Tibial nerve (tissue), 4 donors: Measurements from ENCODE around the gene NOSIP. TPM values are rescaled to one million over a fixed set of nuclear protein-coding genes. Genes with fewer than 3 reads are reported as not detected.

Experiments used
- DNase-seq, 2 donors: peaks; one replicate each; pipeline ENCODE4 v3.0.0-alpha.2; 2019; ENCODE audit warnings: low spot score in 2 of 2
- H3K27ac ChIP-seq, 4 donors: fragments of 200-600 bp; sonication (generic) in 3 of 4; one replicate each; pipeline ENCODE4 v1.5.1; 2017 to 2019; ENCODE audit warnings: mild to moderate bottlenecking in 1 of 4
- H3K27me3 ChIP-seq, 2 donors: fragments of 200-600 bp; sonication (generic) in 1 of 2; one replicate each; pipeline versions ENCODE4 v1.5.1 to v1.6.0; 2017 to 2019
- H3K36me3 ChIP-seq, 3 donors: fragments of 200-600 bp; sonication (generic); one replicate each; pipeline ENCODE4 v1.5.1; 2018 to 2019
- H3K4me1 ChIP-seq, 4 donors: fragments of 200-600 bp; sonication (generic) in 3 of 4; one replicate each; pipeline ENCODE4 v1.5.1; 2017 to 2019
- H3K4me3 ChIP-seq, 4 donors: fragments of 200-600 bp; sonication (generic) in 3 of 4; one replicate each; pipeline ENCODE4 v1.5.1; 2017 to 2019; ENCODE audit warnings: mild to moderate bottlenecking in 1 of 4, moderate library complexity in 1 of 4
- H3K9me3 ChIP-seq, 4 donors: fragments of 200-600 bp; sonication (generic) in 3 of 4; one replicate each; pipeline ENCODE4 v1.5.1; 2017 to 2019
- EP300 ChIP-seq, 2 donors: sonication (generic); formaldehyde crosslinking; IDR thresholded peaks; one replicate each; pipeline ENCODE4 v1.6.1; 2017; ENCODE audit warnings: antibody characterized with exemption in 2 of 2, mild to moderate bottlenecking in 1 of 2
- POLR2A ChIP-seq, 2 donors: fragments of 450-650 bp; IDR thresholded peaks; one replicate each; pipeline ENCODE4 v1.6.1; 2017; ENCODE audit warnings: antibody characterized with exemption in 2 of 2, mild to moderate bottlenecking in 2 of 2, moderate library complexity in 2 of 2
- WGBS, 2 donors: methylation state at CpG; one replicate each; pipeline ENCODE4 v1.1.5; 2018; 5-methylcytosine and 5-hydroxymethylcytosine counted together
- total RNA-seq, 4 donors: library from RNA; depleted of rRNA; stranded (reverse); fragments of >200 nt; gene quantifications; one replicate each; pipeline ENCODE4 v1.1.0, GENCODE V29; 2016
- TF ChIP-seq, protein P1 (sequence below), 5 experiments: fragments of 200-600 bp in 3 of 5; fragments of 450-650 bp in 2 of 5; sonication (generic) in 3 of 5; IDR thresholded peaks; one replicate each; pipeline ENCODE4 v1.5.1; 2016 to 2019; ENCODE audit warnings: antibody characterized with exemption in 5 of 5, mild to moderate bottlenecking in 3 of 5, moderate library complexity in 2 of 5

NOSIP gene
- total RNA-seq, 4 donors from 2014 or later: 43.0 to 83.1 (median 71.9) TPM

GRCh38 chr19:49573009-49573408 lies 7.3 kb downstream of the NOSIP start:
- H3K36me3 ChIP-seq: peaks cover 0 to 29% (median 4%) of the 10 kb centered on the region in 3 donors
- peaks cover 0 to 40% (median 6%) of the 10 kb centered on the region in 4 donors for H3K4me1 ChIP-seq
- no peak for DNase-seq
- H3K27ac ChIP-seq: no peak overlapping the region
- H3K27me3 ChIP-seq: no peaks in the 10 kb centered on the region
- no peak overlapping the region for H3K4me3 ChIP-seq
- TF ChIP-seq, protein P1, sequence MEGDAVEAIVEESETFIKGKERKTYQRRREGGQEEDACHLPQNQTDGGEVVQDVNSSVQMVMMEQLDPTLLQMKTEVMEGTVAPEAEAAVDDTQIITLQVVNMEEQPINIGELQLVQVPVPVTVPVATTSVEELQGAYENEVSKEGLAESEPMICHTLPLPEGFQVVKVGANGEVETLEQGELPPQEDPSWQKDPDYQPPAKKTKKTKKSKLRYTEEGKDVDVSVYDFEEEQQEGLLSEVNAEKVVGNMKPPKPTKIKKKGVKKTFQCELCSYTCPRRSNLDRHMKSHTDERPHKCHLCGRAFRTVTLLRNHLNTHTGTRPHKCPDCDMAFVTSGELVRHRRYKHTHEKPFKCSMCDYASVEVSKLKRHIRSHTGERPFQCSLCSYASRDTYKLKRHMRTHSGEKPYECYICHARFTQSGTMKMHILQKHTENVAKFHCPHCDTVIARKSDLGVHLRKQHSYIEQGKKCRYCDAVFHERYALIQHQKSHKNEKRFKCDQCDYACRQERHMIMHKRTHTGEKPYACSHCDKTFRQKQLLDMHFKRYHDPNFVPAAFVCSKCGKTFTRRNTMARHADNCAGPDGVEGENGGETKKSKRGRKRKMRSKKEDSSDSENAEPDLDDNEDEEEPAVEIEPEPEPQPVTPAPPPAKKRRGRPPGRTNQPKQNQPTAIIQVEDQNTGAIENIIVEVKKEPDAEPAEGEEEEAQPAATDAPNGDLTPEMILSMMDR (IDR thresholded peaks at IDR 0.05): no peak
- no peak for TF ChIP-seq EP300 (IDR thresholded peaks at IDR 0.05)
- no peak for TF ChIP-seq POLR2A (IDR thresholded peaks at IDR 0.05)
- 92 to 95% methylated on average over 7 of the region's 7 CpGs for WGBS, 2 donors
- H3K9me3 ChIP-seq: no peaks in the 10 kb centered on the region

- H3K27ac ChIP-seq: peak overlapping the region in 1 of 4 donors; percentile 20
- H3K4me3 ChIP-seq: no peak overlapping the region
- H3K36me3 ChIP-seq: peaks cover 0 to 24% (median 0%) of the 10 kb centered on the region in 3 donors
- 65% methylated on average over 11 of the region's 11 CpGs for WGBS, 2 donors
- DNase-seq: no peak
- no peaks in the 10 kb centered on the region for H3K9me3 ChIP-seq
- H3K27me3 ChIP-seq: no peaks in the 10 kb centered on the region
- no peak for TF ChIP-seq POLR2A (IDR thresholded peaks at IDR 0.05)
- no peak for TF ChIP-seq EP300 (IDR thresholded peaks at IDR 0.05)
- TF ChIP-seq, protein P1 (IDR thresholded peaks at IDR 0.05): no peak
- peaks cover 0 to 37% (median 10%) of the 10 kb centered on the region in 4 donors for H3K4me1 ChIP-seq
These were observed 9.2 kb downstream of the NOSIP start for GRCh38 chr19:49570997-49571676.

DNA sequence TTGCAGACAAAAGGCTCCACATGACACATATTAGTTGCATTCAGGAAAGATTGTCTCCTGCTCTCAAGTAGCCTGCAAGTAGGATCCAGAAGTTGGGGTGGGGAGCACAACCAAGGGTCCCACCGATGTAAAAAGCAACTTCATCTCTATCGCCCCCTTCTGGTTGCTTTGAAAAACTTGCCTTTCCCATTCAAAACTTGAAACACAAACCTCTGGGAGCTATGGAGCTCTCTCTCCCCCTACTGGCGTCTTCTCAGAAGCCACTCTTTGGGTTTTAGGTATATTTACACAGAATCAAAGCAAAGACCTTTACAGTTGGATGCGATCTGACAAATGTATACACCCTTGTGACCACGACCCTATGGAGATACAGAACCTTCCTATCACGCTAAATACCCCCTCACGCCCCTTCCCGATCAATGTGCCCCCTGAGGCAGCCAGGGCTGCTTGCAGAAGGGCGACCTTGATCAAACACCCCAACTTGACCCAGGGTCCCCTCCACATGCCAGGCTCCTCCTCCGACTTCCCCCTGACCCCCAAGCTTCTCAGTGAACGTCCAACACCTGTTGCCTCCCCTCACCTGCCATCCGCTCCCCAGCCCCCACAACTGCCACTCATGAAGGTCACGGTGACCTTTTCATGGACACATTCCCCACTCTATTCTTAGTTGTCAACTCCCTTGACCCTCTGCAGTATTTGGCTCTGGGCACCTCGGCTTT lies 10.1 kb downstream of the NOSIP start:
- DNase-seq: peak in 1 of 2 donors; percentile 72
- WGBS, 2 donors: 28 to 31% methylated on average over 14 of the region's 14 CpGs
- no peaks in the 10 kb centered on the region for H3K27me3 ChIP-seq
- H3K9me3 ChIP-seq: no peaks in the 10 kb centered on the region
- peaks cover 0 to 42% (median 12%) of the 10 kb centered on the region in 4 donors for H3K4me1 ChIP-seq
- H3K4me3 ChIP-seq: no peak overlapping the region
- H3K27ac ChIP-seq: peak overlapping the region in 1 of 4 donors; percentile 20
- peaks cover 0 to 16% (median 0%) of the 10 kb centered on the region in 3 donors for H3K36me3 ChIP-seq
- TF ChIP-seq POLR2A (IDR thresholded peaks at IDR 0.05) (no peak), EP300 (IDR thresholded peaks at IDR 0.05) (peak in 1 of 2 donors; percentile 45)
- TF ChIP-seq, protein P1 (IDR thresholded peaks at IDR 0.05): peak; percentile 88 to 99 (median 94)

DNA sequence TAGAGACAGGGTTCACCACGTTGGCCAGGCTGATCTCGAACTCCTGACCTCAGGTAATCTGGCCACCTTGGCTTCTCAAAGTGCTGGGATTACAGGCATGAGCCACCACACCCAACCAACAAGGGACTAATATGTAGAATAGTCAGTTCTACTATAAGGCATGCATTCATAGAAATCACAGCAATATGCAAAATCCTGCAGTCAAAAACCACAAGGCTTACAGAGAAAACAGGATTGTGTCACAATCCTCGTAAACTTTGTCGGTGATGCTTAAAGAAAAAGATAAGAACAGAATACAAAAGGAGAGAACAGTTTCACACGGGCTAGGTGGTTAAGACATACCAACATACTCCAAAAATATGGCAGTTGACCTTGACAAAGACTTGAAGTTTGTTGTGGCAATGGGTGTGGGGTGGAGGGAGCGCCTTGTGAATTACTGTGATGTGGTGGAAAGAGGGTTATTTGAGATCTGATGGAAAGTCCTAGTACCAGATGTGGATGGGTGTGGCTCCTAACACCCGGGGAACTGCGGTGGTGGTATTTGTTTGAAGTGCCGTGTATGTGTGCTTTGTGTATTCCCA lies 12.4 kb downstream of the NOSIP start:
- H3K27me3 ChIP-seq: no peaks in the 10 kb centered on the region
- H3K4me1 ChIP-seq: peaks cover 0 to 48% (median 17%) of the 10 kb centered on the region in 4 donors
- peak overlapping the region in 1 of 4 donors; percentile 38 for H3K27ac ChIP-seq
- no peak overlapping the region for H3K4me3 ChIP-seq
- H3K36me3 ChIP-seq: no peaks in the 10 kb centered on the region
- TF ChIP-seq, protein P1 (IDR thresholded peaks at IDR 0.05): no peak
- TF ChIP-seq EP300 (IDR thresholded peaks at IDR 0.05) (no peak), POLR2A (IDR thresholded peaks at IDR 0.05) (no peak)
- DNase-seq: no peak
- 54 to 57% methylated on average over 9 of the region's 9 CpGs for WGBS, 2 donors
- no peaks in the 10 kb centered on the region for H3K9me3 ChIP-seq
